Measurements from ENCODE around the gene ATXN7L3.

The ATXN7L3 gene

GRCh38 chr17:44192750-44193149 lies 6.9 kb downstream of the ATXN7L3 start:
- TF ChIP-seq SPI1 (IDR thresholded peaks at IDR 0.05; ENCODE audit: low read depth, low read length) (no peak), PAX5 (IDR thresholded peaks at IDR 0.05; ENCODE audit: insufficient read depth, low read length, severe bottlenecking) (no peak), TAF1 (IDR thresholded peaks at IDR 0.05; ENCODE audit: low read depth, low read length) (no peak), POLR2A (IDR thresholded peaks at IDR 0.05; ENCODE audit: low read depth, low read length) (0 out of 2 replicates have a peak, but pooled peaks have one; percentile 22)
- FAIRE-seq, result no peak
- no peak for DNase-seq (ENCODE audit: insufficient read length, low spot score)

DNA sequence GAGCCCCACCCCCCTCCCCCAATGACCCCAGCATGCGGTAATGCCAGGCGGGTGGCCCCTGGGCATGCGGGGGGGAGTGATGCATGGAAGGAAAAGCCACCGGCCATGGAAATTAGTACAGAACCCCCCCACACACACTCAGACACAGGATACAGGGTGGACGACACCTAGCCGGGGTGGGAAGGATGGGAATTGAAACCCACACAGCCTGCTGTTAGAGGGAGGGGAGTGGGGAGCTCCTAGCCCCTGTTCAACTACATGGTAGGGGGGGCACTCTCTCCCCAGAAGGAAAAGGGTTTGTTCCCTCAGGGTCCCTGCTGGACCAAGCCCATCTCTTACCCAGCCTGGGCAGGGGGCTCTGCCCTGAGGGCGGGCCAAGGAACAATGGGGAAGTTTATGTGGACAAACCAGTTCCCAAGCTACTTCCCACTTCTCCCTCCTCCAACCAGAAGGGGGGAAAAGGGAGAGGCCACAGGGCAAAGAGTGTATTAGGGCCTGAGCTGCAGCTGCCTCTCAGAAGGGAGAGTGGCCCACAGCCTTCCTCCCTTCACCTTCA lies 7.7 kb downstream of the ATXN7L3 start:
- TF ChIP-seq SPI1 (IDR thresholded peaks at IDR 0.05; ENCODE audit: low read depth, low read length) (no peak), POLR2A (IDR thresholded peaks at IDR 0.05; ENCODE audit: low read depth, low read length) (no peak), POU2F2 (IDR thresholded peaks at IDR 0.05; ENCODE audit: low read depth, low read length) (no peak), PAX5 (IDR thresholded peaks at IDR 0.05; ENCODE audit: insufficient read depth, low read length, severe bottlenecking) (no peak), TAF1 (IDR thresholded peaks at IDR 0.05; ENCODE audit: low read depth, low read length) (no peak), POLR2AphosphoS5 (IDR thresholded peaks at IDR 0.05; ENCODE audit: low read depth, low read length) (no peak; the same call in none of the 2 replicates)
- DNase-seq (ENCODE audit: insufficient read length, low spot score), result no peak
- no peak for FAIRE-seq

DNA sequence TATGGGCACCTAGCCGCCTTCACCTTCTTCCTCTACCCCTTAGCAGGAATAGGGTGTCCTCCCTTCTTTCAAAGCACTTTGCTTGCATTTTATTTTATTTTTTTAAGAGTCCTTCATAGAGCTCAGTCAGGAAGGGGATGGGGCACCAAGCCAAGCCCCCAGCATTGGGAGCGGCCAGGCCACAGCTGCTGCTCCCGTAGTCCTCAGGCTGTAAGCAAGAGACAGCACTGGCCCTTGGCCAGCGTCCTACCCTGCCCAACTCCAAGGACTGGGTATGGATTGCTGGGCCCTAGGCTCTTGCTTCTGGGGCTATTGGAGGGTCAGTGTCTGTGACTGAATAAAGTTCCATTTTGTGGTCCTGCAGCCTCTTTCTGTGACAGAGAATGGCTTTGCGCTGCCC lies 8.3 kb downstream of the ATXN7L3 start:
- FAIRE-seq, result no peak
- DNase-seq (ENCODE audit: insufficient read length, low spot score), result no peak
- TF ChIP-seq POLR2A (IDR thresholded peaks at IDR 0.05; ENCODE audit: low read depth, low read length) (no peak), PAX5 (IDR thresholded peaks at IDR 0.05; ENCODE audit: insufficient read depth, low read length, severe bottlenecking) (no peak), POLR2AphosphoS5 (IDR thresholded peaks at IDR 0.05; ENCODE audit: low read depth, low read length) (no peak), SPI1 (IDR thresholded peaks at IDR 0.05; ENCODE audit: low read depth, low read length) (no peak), POU2F2 (IDR thresholded peaks at IDR 0.05; ENCODE audit: low read depth, low read length) (no peak), TAF1 (IDR thresholded peaks at IDR 0.05; ENCODE audit: low read depth, low read length) (no peak)

DNA sequence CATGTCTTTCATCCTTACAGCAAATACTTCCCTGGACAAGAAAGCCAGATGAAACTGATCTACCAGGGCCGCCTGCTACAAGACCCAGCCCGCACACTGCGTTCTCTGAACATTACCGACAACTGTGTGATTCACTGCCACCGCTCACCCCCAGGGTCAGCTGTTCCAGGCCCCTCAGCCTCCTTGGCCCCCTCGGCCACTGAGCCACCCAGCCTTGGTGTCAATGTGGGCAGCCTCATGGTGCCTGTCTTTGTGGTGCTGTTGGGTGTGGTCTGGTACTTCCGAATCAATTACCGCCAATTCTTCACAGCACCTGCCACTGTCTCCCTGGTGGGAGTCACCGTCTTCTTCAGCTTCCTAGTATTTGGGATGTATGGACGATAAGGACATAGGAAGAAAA lies 9.2 kb downstream of the ATXN7L3 start:
- TF ChIP-seq POLR2AphosphoS5 (IDR thresholded peaks at IDR 0.05; ENCODE audit: low read depth, low read length), result no peak
- no peak for TF ChIP-seq PAX5 (IDR thresholded peaks at IDR 0.05; ENCODE audit: insufficient read depth, low read length, severe bottlenecking)
- TF ChIP-seq POLR2A (IDR thresholded peaks at IDR 0.05; ENCODE audit: low read depth, low read length), result no peak
- no peak for TF ChIP-seq POU2F2 (IDR thresholded peaks at IDR 0.05; ENCODE audit: low read depth, low read length)
- TF ChIP-seq SPI1 (IDR thresholded peaks at IDR 0.05; ENCODE audit: low read depth, low read length), result no peak
- TF ChIP-seq TAF1 (IDR thresholded peaks at IDR 0.05; ENCODE audit: low read depth, low read length), result no peak
- DNase-seq (ENCODE audit: insufficient read length, low spot score) (no peak), FAIRE-seq (no peak)

- TF ChIP-seq POU2F2 (IDR thresholded peaks at IDR 0.05; ENCODE audit: low read depth, low read length) (no peak), SPI1 (IDR thresholded peaks at IDR 0.05; ENCODE audit: low read depth, low read length) (no peak), TAF1 (IDR thresholded peaks at IDR 0.05; ENCODE audit: low read depth, low read length) (no peak), POLR2A (IDR thresholded peaks at IDR 0.05; ENCODE audit: low read depth, low read length) (no peak; the same call in 1 of the 2 replicates), PAX5 (IDR thresholded peaks at IDR 0.05; ENCODE audit: insufficient read depth, low read length, severe bottlenecking) (no peak), POLR2AphosphoS5 (IDR thresholded peaks at IDR 0.05; ENCODE audit: low read depth, low read length) (no peak)
- DNase-seq (ENCODE audit: insufficient read length, low spot score), result no peak
- no peak for FAIRE-seq
Observed at GRCh38 chr17:44188576-44189403, 10.9 kb downstream of the ATXN7L3 start.

DNA sequence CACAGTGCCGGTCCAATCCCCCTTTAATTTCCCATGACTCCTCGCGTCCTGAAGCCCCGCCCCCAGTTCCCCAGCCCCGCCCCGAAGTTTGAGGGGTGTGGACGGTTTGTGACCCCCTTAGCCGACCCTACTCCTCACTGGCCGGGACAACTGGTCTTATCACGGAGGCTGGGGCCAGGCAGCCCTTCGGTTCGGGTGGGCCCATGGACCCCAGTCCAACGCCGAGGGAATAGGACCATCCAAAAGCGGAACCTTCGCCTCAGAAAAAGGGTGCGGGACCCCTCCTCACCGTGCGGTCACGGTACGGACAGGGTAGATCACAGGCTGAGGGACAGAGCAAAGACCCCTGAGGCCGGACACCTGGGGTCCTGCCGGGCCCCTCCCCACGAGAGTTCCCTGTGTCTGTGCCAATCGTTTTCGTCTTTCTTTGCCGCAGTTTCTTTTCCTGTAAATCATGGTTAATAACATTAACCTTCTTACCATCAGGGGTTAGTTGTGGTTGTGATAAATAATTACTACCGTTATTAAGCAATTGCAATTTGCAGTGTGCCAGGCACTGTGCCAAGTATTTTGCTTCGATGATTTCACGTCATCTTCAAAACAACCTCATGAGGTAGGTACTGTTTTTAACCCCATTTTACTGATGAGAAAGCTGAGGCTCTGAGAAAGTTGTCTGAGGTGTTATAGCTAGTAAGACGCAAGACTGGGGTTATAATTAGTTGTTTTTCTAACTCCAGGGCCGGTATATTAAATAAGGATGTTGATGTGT lies 12.4 kb downstream of the ATXN7L3 start:
- FAIRE-seq (peak; percentile 55), DNase-seq (ENCODE audit: insufficient read length, low spot score) (peak; percentile 77)
- TF ChIP-seq POU2F2 (IDR thresholded peaks at IDR 0.05; ENCODE audit: low read depth, low read length) (no peak), POLR2A (IDR thresholded peaks at IDR 0.05; ENCODE audit: low read depth, low read length) (peak; percentile 24; the same call in 1 of the 2 replicates)

- FAIRE-seq, result peak; percentile 99
- DNase-seq (ENCODE audit: insufficient read length, low spot score), result peak; percentile 98
- TF ChIP-seq TAF1 (IDR thresholded peaks at IDR 0.05; ENCODE audit: low read depth, low read length), result no peak; the same call in 1 of the 2 replicates
- no peak for TF ChIP-seq PAX5 (IDR thresholded peaks at IDR 0.05; ENCODE audit: insufficient read depth, low read length, severe bottlenecking)
- peak; percentile 93 for TF ChIP-seq POLR2AphosphoS5 (IDR thresholded peaks at IDR 0.05; ENCODE audit: low read depth, low read length)
- TF ChIP-seq POU2F2 (IDR thresholded peaks at IDR 0.05; ENCODE audit: low read depth, low read length), result no peak
- TF ChIP-seq SPI1 (IDR thresholded peaks at IDR 0.05; ENCODE audit: low read depth, low read length), result peak; percentile 44; the same call in 1 of the 2 replicates
- peak; percentile 92 for TF ChIP-seq POLR2A (IDR thresholded peaks at IDR 0.05; ENCODE audit: low read depth, low read length)
Observed at GRCh38 chr17:44186307-44187130, 13.2 kb downstream of the ATXN7L3 start, which contains the start of gene TMUB2. Gene TMUB2, plus strand, starts transcription at chr17:44186972. Its CDS starts 737 bp downstream, at chr17:44187709.

GRCh38 chr17:44184212-44184810 lies 15.4 kb downstream of the ATXN7L3 start:
- TF ChIP-seq POU2F2 (IDR thresholded peaks at IDR 0.05; ENCODE audit: low read depth, low read length) (no peak), PAX5 (IDR thresholded peaks at IDR 0.05; ENCODE audit: insufficient read depth, low read length, severe bottlenecking) (no peak), SPI1 (IDR thresholded peaks at IDR 0.05; ENCODE audit: low read depth, low read length) (no peak), POLR2A (IDR thresholded peaks at IDR 0.05; ENCODE audit: low read depth, low read length) (no peak)
- DNase-seq (ENCODE audit: insufficient read length, low spot score) (no peak), FAIRE-seq (no peak)
